DMS53 treated with DMSO at 0.1 percent for 48 hours (cell line): ENCODE results near the gene PIGU.
"Not testable (repeated sequence)": the region's sequence is repeated elsewhere in the genome, so short reads cannot be mapped to it uniquely, and the experiment has no call there.

Source experiments
- DNase-seq: peaks from one replicate; lab custom pipeline; 2025; ENCODE audit not compliant: unreplicated experiment; lab: John Stamatoyannopoulos, UW

PIGU gene

GRCh38 chr20:34624629-34625028 is 52.3 kb downstream of the PIGU start:
- DNase-seq = no peak

- DNase-seq = no peak
These were observed 54.0 kb downstream of the PIGU start for GRCh38 chr20:34622821-34623451.

- DNase-seq = no peak
These were observed 55.2 kb downstream of the PIGU start for GRCh38 chr20:34621383-34622367.

- no peak for DNase-seq
These were observed 55.9 kb downstream of the PIGU start for GRCh38 chr20:34621036-34621343.

- DNase-seq = no peak
These were observed 58.2 kb downstream of the PIGU start for GRCh38 chr20:34618676-34619075.

GRCh38 chr20:34616913-34617312 is 60.0 kb downstream of the PIGU start:
- DNase-seq = not testable (repeated sequence)

GRCh38 chr20:34615477-34615876 is 61.4 kb downstream of the PIGU start:
- DNase-seq = no peak

- not testable (repeated sequence) for DNase-seq
These were observed 64.9 kb downstream of the PIGU start for GRCh38 chr20:34611976-34612375.

- no peak for DNase-seq
These were observed 69.8 kb downstream of the PIGU start for GRCh38 chr20:34607066-34607465.

GRCh38 chr20:34604980-34605788 is 71.7 kb downstream of the PIGU start:
- DNase-seq = no peak

- no peak for DNase-seq
These were observed 75.8 kb downstream of the PIGU start for GRCh38 chr20:34600892-34601653.

- no peak for DNase-seq
These were observed 81.3 kb downstream of the PIGU start for GRCh38 chr20:34595377-34596184.

- no peak for DNase-seq
These were observed 90.3 kb downstream of the PIGU start for GRCh38 chr20:34586488-34587163.

- no peak for DNase-seq
These were observed 91.9 kb downstream of the PIGU start for GRCh38 chr20:34585019-34585418.

- DNase-seq = no peak
These were observed 93.3 kb downstream of the PIGU start for GRCh38 chr20:34583544-34583943.

GRCh38 chr20:34582911-34583310 is 94.0 kb downstream of the PIGU start:
- DNase-seq = no peak

GRCh38 chr20:34582221-34582620 is 94.7 kb downstream of the PIGU start:
- DNase-seq = no peak

- no peak for DNase-seq
These were observed 95.3 kb downstream of the PIGU start for GRCh38 chr20:34581341-34582184.
